Neural cell (in vitro differentiated cells): ENCODE results near the gene HARS1. TPM values are rescaled to one million over a fixed set of nuclear protein-coding genes. Genes with fewer than 3 reads are reported as not detected.

Source experiments
- H2AFZ ChIP-seq: fragments of 200-600, 300-800 bp; sonication (generic), shearing (Covaris generic); 2 replicates; pipeline ENCODE4 v1.6.0; 2014; ENCODE audit warnings: low read depth, mild to moderate bottlenecking, antibody characterized with exemption, low read length, moderate library complexity
- H3F3A ChIP-seq: fragments of 200-600 bp; shearing (Covaris generic); 2 replicates; pipeline ENCODE4 v1.6.1; 2016; ENCODE audit warnings: mild to moderate bottlenecking, moderate library complexity, mixed read lengths, antibody characterized with exemption, low read length; ENCODE audit not compliant: insufficient read depth, poor library complexity, severe bottlenecking
- H3K27ac ChIP-seq: fragments of 200-600, 300-800 bp; sonication (generic), shearing (Covaris generic); 2 replicates; pipeline ENCODE4 v1.5.1; 2014; ENCODE audit warnings: mild to moderate bottlenecking, low read length, moderate library complexity
- H3K27me3 ChIP-seq: fragments of 300-800, 200-600 bp; sonication (generic), shearing (Covaris generic); 2 replicates; pipeline ENCODE4 v1.6.0; 2014; ENCODE audit warnings: mild to moderate bottlenecking, low read depth, low read length, moderate library complexity; ENCODE audit not compliant: insufficient read depth
- H3K36me3 ChIP-seq: fragments of 300-800, 200-600 bp; sonication (generic), shearing (Covaris generic); 2 replicates; pipeline ENCODE4 v1.5.1; 2014; ENCODE audit warnings: mild to moderate bottlenecking, antibody characterized with exemption, low read length, moderate library complexity; ENCODE audit not compliant: insufficient read depth
- H3K4me2 ChIP-seq: fragments of 300-800, 200-600 bp; sonication (generic), shearing (Covaris generic); 2 replicates; pipeline ENCODE4 v1.6.0; 2014; ENCODE audit warnings: mild to moderate bottlenecking, low read length
- H3K4me3 ChIP-seq: fragments of 300-800, 200-600 bp; sonication (generic), shearing (Covaris generic); 2 replicates; pipeline ENCODE4 v1.5.1; 2014; ENCODE audit warnings: mild to moderate bottlenecking, low read length, moderate library complexity
- H3K79me2 ChIP-seq: fragments of 200-600 bp; shearing (Covaris generic); replicated peaks from 2 replicates; pipeline ENCODE4 v1.6.0; 2014; ENCODE audit warnings: mild to moderate bottlenecking, low read length, moderate library complexity; ENCODE audit not compliant: insufficient read depth
- H3K9ac ChIP-seq: fragments of 300-800, 200-600 bp; sonication (generic), shearing (Covaris generic); 2 replicates; pipeline ENCODE4 v1.6.1; 2016; ENCODE audit warnings: mild to moderate bottlenecking, low read length, mixed read lengths
- H3K9me2 ChIP-seq: fragments of 200-600 bp; shearing (Covaris generic); 2 replicates; pipeline ENCODE4 v1.6.1; 2016; ENCODE audit warnings: mild to moderate bottlenecking, low read length, mixed read lengths; ENCODE audit not compliant: insufficient read depth
- H3K9me3 ChIP-seq: fragments of 200-600, 300-800 bp; sonication (generic), shearing (Covaris generic); 2 replicates; pipeline ENCODE4 v1.6.1; 2016; ENCODE audit warnings: mild to moderate bottlenecking, mixed run types, low read length, moderate library complexity, mixed read lengths
- H4K20me1 ChIP-seq: fragments of 200-600 bp; shearing (Covaris generic); 2 replicates; pipeline ENCODE4 v1.6.1; 2016; ENCODE audit warnings: mild to moderate bottlenecking, mixed run types; ENCODE audit not compliant: insufficient read depth
- EP300 ChIP-seq: fragments of 450-650 bp; conservative IDR thresholded peaks from 2 replicates; pipeline ENCODE4 v1.6.1; 2014; ENCODE audit warnings: antibody characterized with exemption, mild to moderate bottlenecking, moderate library complexity; ENCODE audit not compliant: poor library complexity, severe bottlenecking
- EZH2 ChIP-seq: fragments of 200-600, 300-800 bp; shearing (Covaris generic), sonication (generic); IDR thresholded peaks from 2 replicates; pipeline ENCODE4 v1.6.1; 2014; ENCODE audit warnings: antibody characterized with exemption, low read length, borderline replicate concordance, mild to moderate bottlenecking; ENCODE audit not compliant: insufficient read depth, poor library complexity, severe bottlenecking
- MXI1 ChIP-seq: fragments of 450-650 bp; conservative IDR thresholded peaks from 2 replicates; pipeline ENCODE4 v1.6.1; 2014; ENCODE audit warnings: antibody characterized with exemption, mild to moderate bottlenecking; ENCODE audit not compliant: poor library complexity, severe bottlenecking
- POLR2AphosphoS5 ChIP-seq: IDR thresholded peaks from 2 replicates; pipeline ENCODE4 v1.6.1; 2012
- RAD21 ChIP-seq: fragments of 450-650 bp; conservative IDR thresholded peaks from 2 replicates; pipeline ENCODE4 v1.6.1; 2014; ENCODE audit warnings: antibody characterized with exemption, mild to moderate bottlenecking, moderate library complexity
- SMC3 ChIP-seq: fragments of 450-650 bp; conservative IDR thresholded peaks from 2 replicates; pipeline ENCODE4 v1.6.1; 2014; ENCODE audit warnings: antibody characterized with exemption, mild to moderate bottlenecking, moderate library complexity; ENCODE audit not compliant: poor library complexity
- TAF1 ChIP-seq: IDR thresholded peaks from 2 replicates; pipeline ENCODE4 v1.6.1; 2012; ENCODE audit warnings: low read depth
- polyA plus RNA-seq: library from polyadenylated mRNA; depleted of rRNA; stranded (reverse); fragments of >200 nt; gene quantifications from 2 replicates; pipeline ENCODE4 v1.2.3, GENCODE V29; 2014
- TF ChIP-seq, protein P1 (sequence below): IDR thresholded peaks from 2 replicates; pipeline ENCODE4 v1.6.1; 2012; ENCODE audit warnings: borderline replicate concordance
- TF ChIP-seq, protein P2 (sequence below): fragments of 450-650 bp; IDR thresholded peaks from 2 replicates; pipeline ENCODE4 v1.5.1; 2014; ENCODE audit warnings: antibody characterized with exemption, mild to moderate bottlenecking, moderate library complexity; ENCODE audit not compliant: poor library complexity, severe bottlenecking

The HARS1 gene
- polyA plus RNA-seq, 1 donor from 2014 or later, result 80.2 TPM

DNA sequence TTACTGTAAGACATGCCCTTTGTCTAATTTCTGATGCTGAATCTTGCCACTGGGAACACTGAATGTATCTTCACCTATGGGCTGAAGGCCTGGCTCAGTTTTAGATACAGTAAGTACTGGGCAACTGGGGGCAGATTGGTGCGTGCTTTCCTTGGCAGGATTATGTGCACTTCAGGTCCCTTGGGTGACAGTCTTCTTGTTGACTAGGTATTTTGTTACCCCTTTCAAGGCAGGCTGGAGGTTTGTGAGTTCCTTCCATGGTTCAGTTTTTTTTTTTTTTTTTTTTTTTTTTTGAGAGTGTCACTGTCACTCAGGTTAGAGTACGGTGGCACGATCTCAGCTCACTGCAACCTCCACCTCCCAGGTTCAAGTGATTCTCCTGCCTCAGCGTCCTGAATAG is 16.6 kb upstream of the HARS1 start:
- Histone ChIP-seq H3K4me2 (no peak overlapping the region), H3K4me3 (no peak overlapping the region), H3F3A (no peaks in the 10 kb centered on the region), H3K36me3 (peaks cover 3% of the 10 kb centered on the region), H3K9me2 (no peaks in the 10 kb centered on the region), H2AFZ (no peak overlapping the region), H3K27me3 (no peaks in the 10 kb centered on the region), H4K20me1 (no peaks in the 10 kb centered on the region), H3K9me3 (no peaks in the 10 kb centered on the region), H3K27ac (no peak overlapping the region), H3K9ac (no peak overlapping the region), H3K79me2 (no peaks in the 10 kb centered on the region)
- TF ChIP-seq MXI1, result no peak
- no peak for TF ChIP-seq TAF1
- no peak for TF ChIP-seq POLR2AphosphoS5
- TF ChIP-seq EP300, result no peak
- no peak for TF ChIP-seq RAD21

DNA sequence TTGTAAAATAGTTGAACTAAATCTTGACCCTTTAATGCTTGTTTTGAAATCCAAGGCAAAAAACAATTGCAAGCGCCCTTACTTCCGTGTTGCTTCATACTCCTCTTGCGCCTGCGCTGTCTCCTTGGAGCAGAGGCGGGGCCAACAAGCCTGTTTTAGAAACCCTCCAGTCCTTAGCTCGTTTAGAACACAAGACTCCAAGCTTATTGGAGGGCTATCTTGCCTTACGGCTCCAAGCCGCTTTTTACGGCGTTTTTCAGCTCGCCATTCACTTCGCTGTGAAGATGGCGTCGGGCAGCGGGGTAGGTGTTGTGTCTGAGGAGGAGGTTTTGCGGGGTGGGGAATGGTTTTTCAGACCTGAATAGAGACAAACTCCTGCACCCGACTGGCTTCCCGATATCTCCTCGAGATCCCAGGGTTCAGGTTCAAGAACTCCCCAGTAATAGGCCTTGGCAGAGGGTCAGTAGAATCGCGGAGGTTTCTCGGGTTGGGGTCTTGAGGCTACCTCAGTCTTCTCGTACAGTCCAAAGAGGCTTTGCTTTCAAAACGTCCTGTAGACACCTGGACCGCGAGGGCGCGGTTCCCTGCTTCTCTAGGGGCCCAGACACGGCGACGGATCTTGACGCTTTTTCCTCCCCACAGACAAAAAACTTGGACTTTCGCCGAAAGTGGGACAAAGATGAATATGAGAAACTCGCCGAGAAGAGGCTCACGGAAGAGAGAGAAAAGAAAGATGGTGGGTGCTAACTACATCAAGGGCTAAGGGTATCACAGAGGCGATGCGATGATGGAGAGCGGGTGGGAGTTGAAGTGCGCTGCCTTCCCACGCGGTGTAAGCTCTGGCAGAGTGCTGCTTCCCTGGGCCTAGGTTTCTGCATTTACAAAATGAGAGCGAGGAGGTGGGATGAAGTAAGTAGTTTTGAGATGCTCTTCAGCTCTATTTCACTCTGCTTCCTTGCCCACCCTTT is 9.3 kb upstream of the HARS1 start, which contains the start of gene ZMAT2:
ZMAT2 (plus strand) TSS at position 271 of the 968 bp plus-strand sequence; CDS start at position 285, 14 bp downstream.
- H4K20me1 ChIP-seq, result no peaks in the 10 kb centered on the region
- H3K36me3 ChIP-seq, result peaks cover 16% of the 10 kb centered on the region
- H3K27ac ChIP-seq, result peak within 1 kb of the TSS; percentile 55
- peak; percentile 98 for TF ChIP-seq TAF1
- TF ChIP-seq, protein P1, sequence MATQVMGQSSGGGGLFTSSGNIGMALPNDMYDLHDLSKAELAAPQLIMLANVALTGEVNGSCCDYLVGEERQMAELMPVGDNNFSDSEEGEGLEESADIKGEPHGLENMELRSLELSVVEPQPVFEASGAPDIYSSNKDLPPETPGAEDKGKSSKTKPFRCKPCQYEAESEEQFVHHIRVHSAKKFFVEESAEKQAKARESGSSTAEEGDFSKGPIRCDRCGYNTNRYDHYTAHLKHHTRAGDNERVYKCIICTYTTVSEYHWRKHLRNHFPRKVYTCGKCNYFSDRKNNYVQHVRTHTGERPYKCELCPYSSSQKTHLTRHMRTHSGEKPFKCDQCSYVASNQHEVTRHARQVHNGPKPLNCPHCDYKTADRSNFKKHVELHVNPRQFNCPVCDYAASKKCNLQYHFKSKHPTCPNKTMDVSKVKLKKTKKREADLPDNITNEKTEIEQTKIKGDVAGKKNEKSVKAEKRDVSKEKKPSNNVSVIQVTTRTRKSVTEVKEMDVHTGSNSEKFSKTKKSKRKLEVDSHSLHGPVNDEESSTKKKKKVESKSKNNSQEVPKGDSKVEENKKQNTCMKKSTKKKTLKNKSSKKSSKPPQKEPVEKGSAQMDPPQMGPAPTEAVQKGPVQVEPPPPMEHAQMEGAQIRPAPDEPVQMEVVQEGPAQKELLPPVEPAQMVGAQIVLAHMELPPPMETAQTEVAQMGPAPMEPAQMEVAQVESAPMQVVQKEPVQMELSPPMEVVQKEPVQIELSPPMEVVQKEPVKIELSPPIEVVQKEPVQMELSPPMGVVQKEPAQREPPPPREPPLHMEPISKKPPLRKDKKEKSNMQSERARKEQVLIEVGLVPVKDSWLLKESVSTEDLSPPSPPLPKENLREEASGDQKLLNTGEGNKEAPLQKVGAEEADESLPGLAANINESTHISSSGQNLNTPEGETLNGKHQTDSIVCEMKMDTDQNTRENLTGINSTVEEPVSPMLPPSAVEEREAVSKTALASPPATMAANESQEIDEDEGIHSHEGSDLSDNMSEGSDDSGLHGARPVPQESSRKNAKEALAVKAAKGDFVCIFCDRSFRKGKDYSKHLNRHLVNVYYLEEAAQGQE, result peak; percentile 97
- no peak for TF ChIP-seq EP300
- TF ChIP-seq POLR2AphosphoS5, result peak; percentile 96
- no peak for TF ChIP-seq SMC3
- TF ChIP-seq EZH2, result no peak
- TF ChIP-seq MXI1, result peak; percentile 71
- TF ChIP-seq RAD21, result no peak
- TF ChIP-seq, protein P2, sequence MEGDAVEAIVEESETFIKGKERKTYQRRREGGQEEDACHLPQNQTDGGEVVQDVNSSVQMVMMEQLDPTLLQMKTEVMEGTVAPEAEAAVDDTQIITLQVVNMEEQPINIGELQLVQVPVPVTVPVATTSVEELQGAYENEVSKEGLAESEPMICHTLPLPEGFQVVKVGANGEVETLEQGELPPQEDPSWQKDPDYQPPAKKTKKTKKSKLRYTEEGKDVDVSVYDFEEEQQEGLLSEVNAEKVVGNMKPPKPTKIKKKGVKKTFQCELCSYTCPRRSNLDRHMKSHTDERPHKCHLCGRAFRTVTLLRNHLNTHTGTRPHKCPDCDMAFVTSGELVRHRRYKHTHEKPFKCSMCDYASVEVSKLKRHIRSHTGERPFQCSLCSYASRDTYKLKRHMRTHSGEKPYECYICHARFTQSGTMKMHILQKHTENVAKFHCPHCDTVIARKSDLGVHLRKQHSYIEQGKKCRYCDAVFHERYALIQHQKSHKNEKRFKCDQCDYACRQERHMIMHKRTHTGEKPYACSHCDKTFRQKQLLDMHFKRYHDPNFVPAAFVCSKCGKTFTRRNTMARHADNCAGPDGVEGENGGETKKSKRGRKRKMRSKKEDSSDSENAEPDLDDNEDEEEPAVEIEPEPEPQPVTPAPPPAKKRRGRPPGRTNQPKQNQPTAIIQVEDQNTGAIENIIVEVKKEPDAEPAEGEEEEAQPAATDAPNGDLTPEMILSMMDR, result no peak
- H2AFZ ChIP-seq, result peak within 1 kb of the TSS; percentile 74
- H3K4me2 ChIP-seq, result peak within 1 kb of the TSS; percentile 71
- peaks cover 17% of the 10 kb centered on the region for H3K79me2 ChIP-seq
- H3K9ac ChIP-seq, result peak within 1 kb of the TSS; percentile 74
- peak within 1 kb of the TSS; percentile 79 for H3K4me3 ChIP-seq
- H3K9me2 ChIP-seq, result no peaks in the 10 kb centered on the region
- H3K9me3 ChIP-seq, result no peaks in the 10 kb centered on the region
- no peaks in the 10 kb centered on the region for H3F3A ChIP-seq
- no peaks in the 10 kb centered on the region for H3K27me3 ChIP-seq
